Activated CD4-positive, alpha-beta T cell treated with anti-CD3 and anti-CD28 coated beads, Interleukin-10, Interleukin-2, amounts not matched to agents 100 ng/mL and 50 ng/mL, durations not matched to agents 16 hours and 8 hours (primary cell): ENCODE data around the gene FNTB.

Source experiments
- DNase-seq: peaks from one replicate; pipeline ENCODE4 v3.0.0-alpha.2; 2020

FNTB gene

GRCh38 chr14:65095633-65096205 is 109.0 kb downstream of the FNTB start:
- no peak for DNase-seq

DNA sequence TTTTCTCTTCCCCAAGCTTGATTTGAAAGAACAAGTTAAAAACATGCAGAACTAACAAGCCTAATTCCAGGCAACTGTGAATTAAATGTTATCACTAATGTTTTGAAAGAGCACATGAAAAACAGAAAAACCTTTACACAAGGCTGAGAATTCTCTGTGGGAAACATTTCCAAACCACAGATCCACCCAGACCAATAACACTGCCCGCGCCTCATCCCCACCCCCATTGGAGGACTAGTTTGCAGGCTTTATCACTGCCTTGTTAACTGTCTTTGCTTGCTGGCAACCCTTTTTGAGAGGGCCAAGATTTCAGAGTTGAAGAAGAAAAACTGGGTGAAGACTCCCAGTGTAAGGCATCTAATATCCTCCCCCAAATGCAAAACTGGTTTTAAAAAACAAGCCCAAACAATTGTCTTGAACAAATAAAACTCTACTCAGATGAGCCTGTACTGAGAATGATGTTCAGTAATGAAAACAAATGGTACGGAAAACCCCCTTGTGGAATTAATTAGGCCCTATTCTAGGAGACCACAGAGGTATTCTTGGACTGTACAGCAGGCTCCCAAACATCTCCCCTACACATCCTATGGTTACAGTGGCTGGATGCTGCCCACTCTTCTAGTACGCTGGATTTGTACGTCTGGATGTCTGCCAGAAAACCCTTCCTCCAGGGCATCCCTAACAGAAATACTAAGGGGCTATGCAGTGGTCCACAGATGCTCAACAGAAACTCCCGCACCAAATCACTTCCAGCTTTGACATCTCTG is 109.8 kb downstream of the FNTB start:
- DNase-seq = no peak

- DNase-seq = peak; percentile 63
Measured at GRCh38 chr14:65098586-65098985, 111.9 kb downstream of the FNTB start.

GRCh38 chr14:65100922-65101541 is 114.3 kb downstream of the FNTB start:
- peak; percentile 20 for DNase-seq

- DNase-seq = peak; percentile 33
Measured at GRCh38 chr14:65101631-65102440, 115.1 kb downstream of the FNTB start.

DNA sequence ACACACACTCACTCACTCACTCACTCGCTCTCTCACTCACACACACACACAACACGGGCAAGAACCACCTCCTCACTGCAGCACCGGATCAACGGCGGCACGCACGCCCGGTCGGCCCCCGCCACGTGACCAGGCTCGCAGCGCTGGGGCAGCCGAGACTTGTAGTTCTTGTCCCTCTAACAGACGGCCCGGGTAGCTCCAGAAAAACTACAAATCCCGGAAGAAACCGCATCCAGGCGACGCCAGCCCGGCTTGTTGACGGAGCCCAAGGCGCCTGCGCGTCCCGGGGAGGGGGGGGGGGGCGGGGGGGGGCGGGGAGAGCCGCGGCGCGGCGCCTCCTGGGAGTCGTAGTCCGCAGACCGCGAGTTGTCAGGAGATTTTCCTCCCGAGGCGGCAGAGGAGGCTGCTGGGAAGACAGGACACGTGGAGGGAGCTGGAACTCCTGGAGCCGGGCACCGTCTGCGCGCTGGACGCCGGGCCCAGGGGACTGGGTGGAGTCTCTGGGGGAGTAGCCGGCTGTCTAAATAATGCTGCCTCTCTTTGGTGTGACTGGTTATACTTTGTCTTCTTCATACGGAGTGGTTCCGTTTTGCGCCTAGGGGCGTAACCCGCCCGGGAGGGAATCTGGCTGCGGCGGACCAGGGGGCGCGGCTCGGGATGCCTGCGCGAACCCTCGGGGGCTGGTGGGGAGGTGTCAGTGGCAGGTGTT is 115.9 kb downstream of the FNTB start, which contains the start of gene MAX:
MAX (minus strand) TSS at position 77 of the 709 bp plus-strand sequence. CDS start 178 bp downstream, outside the sequence.
- DNase-seq = peak; percentile 99

GRCh38 chr14:65103150-65103760 is 116.6 kb downstream of the FNTB start:
- peak; percentile 40 for DNase-seq

GRCh38 chr14:65104791-65105190 is 118.1 kb downstream of the FNTB start:
- no peak for DNase-seq

DNA sequence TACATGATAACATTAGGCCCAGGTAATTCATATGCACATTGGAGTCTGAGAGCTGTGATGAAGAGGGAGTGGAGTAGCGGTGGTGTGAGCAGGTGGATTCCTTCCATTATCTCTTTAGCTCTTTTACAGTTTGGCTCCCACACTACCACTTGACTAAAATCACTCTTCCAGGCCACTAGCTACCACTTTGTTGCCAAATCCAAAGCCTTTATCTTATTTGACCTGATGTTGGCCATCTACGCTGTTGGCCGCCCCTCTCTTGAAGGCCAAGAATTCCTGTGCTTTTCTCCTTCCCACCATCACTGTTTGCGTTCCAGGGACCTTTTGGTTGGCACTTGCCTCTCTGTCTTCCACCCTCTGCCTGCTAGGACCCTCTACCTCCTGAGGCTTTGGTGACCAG is 119.6 kb downstream of the FNTB start:
- no peak for DNase-seq

- DNase-seq = peak; percentile 19
Measured at GRCh38 chr14:65106736-65107135, 120.0 kb downstream of the FNTB start.

DNA sequence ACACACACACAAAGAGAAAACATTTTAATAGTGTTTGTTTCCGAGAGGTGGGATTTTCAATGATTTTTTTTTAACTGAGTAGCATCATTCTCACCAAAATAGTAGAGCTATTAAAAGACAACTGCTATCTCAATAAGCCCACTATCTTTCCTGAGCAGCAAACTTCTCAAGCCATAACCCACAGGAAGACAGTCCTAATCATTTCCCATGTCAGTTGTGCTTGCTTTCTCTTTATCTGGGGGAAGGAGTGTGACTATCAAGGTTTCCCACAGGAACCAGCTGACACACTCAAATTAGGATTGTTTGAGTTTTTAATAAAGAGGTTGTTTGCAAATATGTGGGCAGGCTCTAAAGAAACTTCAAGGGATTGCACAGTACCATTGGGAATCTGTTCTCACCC is 120.5 kb downstream of the FNTB start:
- DNase-seq = no peak

DNA sequence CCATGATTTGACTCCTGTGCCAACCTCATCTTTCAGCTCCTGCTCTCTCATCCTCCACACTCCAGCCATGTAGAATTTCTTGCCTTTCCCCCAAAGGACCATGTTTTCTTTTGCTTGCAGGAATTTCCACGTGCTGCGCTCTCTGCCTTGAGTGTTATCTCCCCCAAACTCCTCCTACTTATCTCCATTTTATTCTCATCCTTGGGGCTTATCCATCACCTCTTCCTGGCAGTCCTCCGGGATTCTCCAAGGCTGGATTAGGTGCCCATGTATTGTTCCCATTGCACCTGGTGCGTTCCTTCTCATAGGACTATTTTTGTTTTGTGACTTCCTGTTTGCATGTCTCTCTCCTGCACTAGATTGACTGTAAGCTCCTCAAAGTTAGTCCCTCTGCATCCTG is 122.7 kb downstream of the FNTB start:
- no peak for DNase-seq

GRCh38 chr14:65110525-65110924 is 123.8 kb downstream of the FNTB start:
- DNase-seq = no peak
